ENCODE measurements around the gene PPP2R3C. TPM values are rescaled to one million over a fixed set of nuclear protein-coding genes. Genes with fewer than 3 reads are reported as not detected.

The PPP2R3C gene
- polyA plus RNA-seq = 75.7 and 91.4 TPM in 2 replicates
- polyA minus RNA-seq = 48.4 and 51.1 TPM in 2 replicates

GRCh38 chr14:35121887-35122695, at the start of gene PPP2R3C, which contains the start of gene PRORP:
PPP2R3C (minus strand) TSS chr14:35121990; CDS start chr14:35121959, 31 bp downstream.
PRORP (plus strand) TSS chr14:35122552; CDS start chr14:35123246, 694 bp downstream.
- Histone ChIP-seq H3K79me2 (replicated peaks; ENCODE audit: insufficient read depth, low read length) (peaks cover 25% of the 10 kb centered on the region), H3K27ac (ENCODE audit: low read length) (peak within 1 kb of the TSS; percentile 85), H3K36me3 (ENCODE audit: insufficient read depth, low read length) (no peaks in the 10 kb centered on the region), H3K9me2 (ENCODE audit: insufficient read depth, low read length) (no peaks in the 10 kb centered on the region), H3F3A (ENCODE audit: insufficient read depth, low read length, poor library complexity, severe bottlenecking) (no peaks in the 10 kb centered on the region), H3K9ac (ENCODE audit: low read length) (peak within 1 kb of the TSS; percentile 76), H4K20me1 (ENCODE audit: insufficient read depth) (no peaks in the 10 kb centered on the region), H3K4me3 (ENCODE audit: low read length) (peak within 1 kb of the TSS; percentile 81), H3K27me3 (ENCODE audit: insufficient read depth, low read depth, low read length) (no peaks in the 10 kb centered on the region), H3K9me3 (ENCODE audit: low read length) (no peaks in the 10 kb centered on the region), H2AFZ (ENCODE audit: low read depth, low read length) (peak within 1 kb of the TSS; percentile 90), H3K4me2 (ENCODE audit: low read length) (peak within 1 kb of the TSS; percentile 98)
- peak; percentile 43 for TF ChIP-seq POLR2AphosphoS5 (IDR thresholded peaks at IDR 0.05)
- TF ChIP-seq TAF1 (IDR thresholded peaks at IDR 0.05; ENCODE audit: low read depth) = no peak
- TF ChIP-seq CTCF (IDR thresholded peaks at IDR 0.05; ENCODE audit: poor library complexity, severe bottlenecking) = no peak
- TF ChIP-seq EZH2 (IDR thresholded peaks at IDR 0.05; ENCODE audit: borderline replicate concordance, insufficient read depth, low read length, poor library complexity, severe bottlenecking) = no peak
- peak; percentile 24 for TF ChIP-seq RAD21 (conservative IDR thresholded peaks at IDR 0.05)
- peak; percentile 29 for TF ChIP-seq SMC3 (conservative IDR thresholded peaks at IDR 0.05; ENCODE audit: poor library complexity)
- TF ChIP-seq MXI1 (conservative IDR thresholded peaks at IDR 0.05; ENCODE audit: poor library complexity, severe bottlenecking) = peak; percentile 95
- peak; percentile 29 for TF ChIP-seq EP300 (conservative IDR thresholded peaks at IDR 0.05; ENCODE audit: poor library complexity, severe bottlenecking)
- peak; percentile 61 for TF ChIP-seq REST (IDR thresholded peaks at IDR 0.05; ENCODE audit: borderline replicate concordance)

GRCh38 chr14:35167496-35167895, 45.7 kb upstream of the PPP2R3C start:
- H3K79me2 ChIP-seq (replicated peaks; ENCODE audit: insufficient read depth, low read length) = no peaks in the 10 kb centered on the region
- H3K27ac ChIP-seq (ENCODE audit: low read length) = no peak overlapping the region
- H3K9me3 ChIP-seq (ENCODE audit: low read length) = no peaks in the 10 kb centered on the region
- H3F3A ChIP-seq (ENCODE audit: insufficient read depth, low read length, poor library complexity, severe bottlenecking) = no peaks in the 10 kb centered on the region
- no peaks in the 10 kb centered on the region for H4K20me1 ChIP-seq (ENCODE audit: insufficient read depth)
- H3K9me2 ChIP-seq (ENCODE audit: insufficient read depth, low read length) = no peaks in the 10 kb centered on the region
- no peak overlapping the region for H3K4me3 ChIP-seq (ENCODE audit: low read length)
- H3K9ac ChIP-seq (ENCODE audit: low read length) = no peak overlapping the region
- TF ChIP-seq TAF1 (IDR thresholded peaks at IDR 0.05; ENCODE audit: low read depth) (no peak), EZH2 (IDR thresholded peaks at IDR 0.05; ENCODE audit: borderline replicate concordance, insufficient read depth, low read length, poor library complexity, severe bottlenecking) (no peak), EP300 (conservative IDR thresholded peaks at IDR 0.05; ENCODE audit: poor library complexity, severe bottlenecking) (no peak), MXI1 (conservative IDR thresholded peaks at IDR 0.05; ENCODE audit: poor library complexity, severe bottlenecking) (no peak), CTCF (IDR thresholded peaks at IDR 0.05; ENCODE audit: poor library complexity, severe bottlenecking) (no peak)
- H2AFZ ChIP-seq (ENCODE audit: low read depth, low read length) = no peak overlapping the region
- H3K27me3 ChIP-seq (ENCODE audit: insufficient read depth, low read depth, low read length) = no peaks in the 10 kb centered on the region
- no peaks in the 10 kb centered on the region for H3K36me3 ChIP-seq (ENCODE audit: insufficient read depth, low read length)
- H3K4me2 ChIP-seq (ENCODE audit: low read length) = no peak overlapping the region
